ENCODE measurements around the gene ZNF124.

The ZNF124 gene

DNA sequence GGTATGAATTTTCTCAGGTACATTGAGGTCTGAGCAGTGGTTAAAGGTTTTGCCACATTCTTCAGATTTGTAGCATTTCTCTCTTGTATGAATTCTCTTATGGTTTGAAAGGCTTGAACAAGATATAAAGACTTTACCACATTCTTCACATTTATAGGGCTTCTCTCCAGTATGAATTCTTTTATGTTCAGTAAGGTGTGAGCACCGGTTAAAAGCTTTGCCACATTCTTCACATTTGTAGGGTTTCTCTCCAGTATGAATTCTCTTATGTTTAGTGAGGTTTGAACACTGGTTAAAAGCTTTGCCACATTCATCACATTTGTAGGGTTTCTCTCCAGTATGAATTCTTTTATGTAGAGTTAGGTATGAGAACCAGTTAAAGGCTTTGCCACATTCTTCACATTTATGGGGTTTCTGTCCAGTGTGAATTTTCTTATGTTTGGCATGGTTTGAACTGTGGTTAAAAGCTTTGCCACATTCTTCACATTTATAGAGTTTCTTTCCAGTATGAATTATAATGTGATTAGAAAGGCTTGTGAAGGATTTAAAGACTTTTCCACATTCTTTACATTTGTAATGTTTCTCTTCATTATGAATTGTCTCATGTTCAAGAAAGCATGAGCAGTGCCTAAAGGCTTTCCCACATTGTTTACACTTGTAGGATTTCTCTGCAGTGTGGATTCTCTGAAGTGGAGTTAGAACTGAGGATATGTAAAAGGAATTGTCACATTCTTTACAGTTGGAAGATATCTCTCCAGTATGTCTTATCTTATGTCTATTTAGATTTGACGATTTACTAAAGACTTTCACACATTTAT is 18.4 kb upstream of the ZNF124 start:
- TF ChIP-seq, protein P1, sequence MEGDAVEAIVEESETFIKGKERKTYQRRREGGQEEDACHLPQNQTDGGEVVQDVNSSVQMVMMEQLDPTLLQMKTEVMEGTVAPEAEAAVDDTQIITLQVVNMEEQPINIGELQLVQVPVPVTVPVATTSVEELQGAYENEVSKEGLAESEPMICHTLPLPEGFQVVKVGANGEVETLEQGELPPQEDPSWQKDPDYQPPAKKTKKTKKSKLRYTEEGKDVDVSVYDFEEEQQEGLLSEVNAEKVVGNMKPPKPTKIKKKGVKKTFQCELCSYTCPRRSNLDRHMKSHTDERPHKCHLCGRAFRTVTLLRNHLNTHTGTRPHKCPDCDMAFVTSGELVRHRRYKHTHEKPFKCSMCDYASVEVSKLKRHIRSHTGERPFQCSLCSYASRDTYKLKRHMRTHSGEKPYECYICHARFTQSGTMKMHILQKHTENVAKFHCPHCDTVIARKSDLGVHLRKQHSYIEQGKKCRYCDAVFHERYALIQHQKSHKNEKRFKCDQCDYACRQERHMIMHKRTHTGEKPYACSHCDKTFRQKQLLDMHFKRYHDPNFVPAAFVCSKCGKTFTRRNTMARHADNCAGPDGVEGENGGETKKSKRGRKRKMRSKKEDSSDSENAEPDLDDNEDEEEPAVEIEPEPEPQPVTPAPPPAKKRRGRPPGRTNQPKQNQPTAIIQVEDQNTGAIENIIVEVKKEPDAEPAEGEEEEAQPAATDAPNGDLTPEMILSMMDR (IDR thresholded peaks at IDR 0.05; ENCODE audit: low read length, missing control alignments): no peak
- DNase-seq (ENCODE audit: low read depth): no peak
- H3K4me3 ChIP-seq (replicated peaks; ENCODE audit: low read depth, low read length): no peak overlapping the region

DNA sequence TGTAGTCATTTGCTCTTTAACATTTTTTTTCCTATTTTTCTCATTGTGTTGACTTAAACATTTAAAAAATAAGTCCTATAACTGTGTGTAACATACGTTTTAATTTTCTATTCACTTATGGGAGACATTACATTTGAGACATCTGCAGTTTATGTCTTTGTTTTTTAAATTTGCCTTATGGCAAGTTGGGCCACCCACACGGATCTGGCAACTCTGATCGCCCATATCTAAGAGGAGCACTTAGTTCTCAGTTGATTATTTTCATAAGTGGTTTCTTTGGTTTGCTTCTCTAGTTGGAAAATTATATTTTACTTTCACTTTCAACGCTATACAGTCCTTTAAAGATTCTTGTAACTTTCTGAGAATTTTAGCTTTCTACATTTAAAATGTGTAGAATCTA is 13.8 kb upstream of the ZNF124 start:
- no peak overlapping the region for H3K4me3 ChIP-seq (replicated peaks; ENCODE audit: low read depth, low read length)
- TF ChIP-seq, protein P1 (IDR thresholded peaks at IDR 0.05; ENCODE audit: low read length, missing control alignments): no peak

DNA sequence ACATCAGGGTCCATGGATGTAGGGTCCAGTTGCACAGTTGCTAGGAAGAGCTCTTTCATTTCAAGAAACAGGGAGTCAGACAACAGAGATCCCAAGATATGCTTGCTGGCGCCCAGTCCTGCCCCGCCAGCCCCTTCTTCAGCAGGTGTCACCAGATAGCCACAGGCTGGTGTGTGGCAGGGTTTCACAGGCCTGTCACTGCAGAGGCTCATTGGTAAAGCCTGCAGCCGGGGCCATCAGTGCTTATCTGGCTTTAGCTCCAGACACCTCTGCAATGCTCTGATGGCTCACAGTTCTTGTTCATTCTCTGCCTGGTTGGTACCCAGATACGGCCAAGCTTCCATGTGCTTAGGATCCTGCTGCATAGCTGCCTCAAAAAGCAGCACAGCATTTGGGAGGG is 12.4 kb upstream of the ZNF124 start:
- TF ChIP-seq, protein P1 (IDR thresholded peaks at IDR 0.05; ENCODE audit: low read length, missing control alignments): no peak
- no peak for DNase-seq (ENCODE audit: low read depth)

More for the DNA sequence above, 13.8 kb upstream of the ZNF124 start:
- no peak for DNase-seq (ENCODE audit: low read depth)

DNA sequence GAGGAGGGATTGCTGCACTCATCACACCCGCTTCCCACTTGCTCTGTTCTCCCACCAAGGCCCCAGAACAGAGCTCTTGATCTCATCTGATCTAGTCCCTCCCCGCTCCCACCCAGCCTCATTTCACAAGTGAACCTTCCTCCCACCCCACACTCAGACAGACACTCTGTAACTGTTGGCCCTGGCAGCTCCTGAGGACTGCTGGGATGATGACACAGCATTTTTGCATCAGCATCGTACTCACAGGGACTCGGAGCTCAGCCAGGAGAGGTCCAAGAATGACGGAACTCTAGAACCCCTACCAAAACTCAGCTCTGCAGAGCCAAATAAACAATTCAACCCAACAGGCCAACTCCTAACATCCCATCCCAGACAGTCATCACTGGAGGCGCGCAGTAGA is 11.2 kb upstream of the ZNF124 start:
- DNase-seq (ENCODE audit: low read depth): no peak
- H3K4me3 ChIP-seq (replicated peaks; ENCODE audit: low read depth, low read length): no peak overlapping the region
- TF ChIP-seq, protein P1 (IDR thresholded peaks at IDR 0.05; ENCODE audit: low read length, missing control alignments): no peak

More for the DNA sequence above, 12.4 kb upstream of the ZNF124 start:
- no peak overlapping the region for H3K4me3 ChIP-seq (replicated peaks; ENCODE audit: low read depth, low read length)

DNA sequence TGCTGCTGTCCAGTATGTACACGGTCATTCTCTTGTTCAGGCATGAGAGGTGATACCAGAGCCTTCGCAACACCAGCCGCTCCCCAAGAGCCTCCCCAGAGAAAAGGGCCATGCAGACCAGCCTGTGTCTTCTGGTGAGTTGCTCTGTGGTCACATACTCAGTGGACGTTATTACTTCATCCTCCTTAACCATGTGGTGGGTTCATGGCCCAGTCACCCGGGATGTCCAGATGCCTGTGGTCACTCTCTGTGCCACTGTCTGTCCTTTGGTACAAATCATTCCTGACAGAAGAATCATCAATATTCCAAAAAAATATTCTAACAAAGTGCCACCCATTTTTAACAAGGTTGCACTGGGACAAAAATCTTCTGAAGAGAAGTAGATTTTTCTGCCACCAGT is 8.8 kb upstream of the ZNF124 start:
- no peak overlapping the region for H3K4me3 ChIP-seq (replicated peaks; ENCODE audit: low read depth, low read length)
- no peak for DNase-seq (ENCODE audit: low read depth)
- TF ChIP-seq, protein P1 (IDR thresholded peaks at IDR 0.05; ENCODE audit: low read length, missing control alignments): no peak

DNA sequence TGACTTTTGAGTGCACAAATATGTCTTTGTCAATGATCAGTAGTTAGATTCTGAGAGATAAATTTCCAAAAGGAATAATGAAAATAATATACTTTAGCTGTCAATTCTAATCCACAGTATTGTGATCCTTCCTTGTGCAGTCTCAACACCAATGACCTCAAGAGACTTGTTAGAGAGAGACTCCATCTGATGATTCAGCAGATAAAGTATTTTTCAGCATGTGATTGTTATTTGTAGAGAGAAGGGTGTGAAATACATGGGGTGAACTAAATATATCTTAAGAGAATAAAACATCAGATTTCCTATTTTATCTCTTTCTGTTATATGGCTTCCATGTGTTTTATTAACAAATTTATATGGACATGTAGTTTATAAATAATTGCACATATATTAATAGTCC is 5.9 kb upstream of the ZNF124 start:
- H3K4me3 ChIP-seq (replicated peaks; ENCODE audit: low read depth, low read length): no peak overlapping the region
- no peak for DNase-seq (ENCODE audit: low read depth)
- TF ChIP-seq, protein P1 (IDR thresholded peaks at IDR 0.05; ENCODE audit: low read length, missing control alignments): no peak

DNA sequence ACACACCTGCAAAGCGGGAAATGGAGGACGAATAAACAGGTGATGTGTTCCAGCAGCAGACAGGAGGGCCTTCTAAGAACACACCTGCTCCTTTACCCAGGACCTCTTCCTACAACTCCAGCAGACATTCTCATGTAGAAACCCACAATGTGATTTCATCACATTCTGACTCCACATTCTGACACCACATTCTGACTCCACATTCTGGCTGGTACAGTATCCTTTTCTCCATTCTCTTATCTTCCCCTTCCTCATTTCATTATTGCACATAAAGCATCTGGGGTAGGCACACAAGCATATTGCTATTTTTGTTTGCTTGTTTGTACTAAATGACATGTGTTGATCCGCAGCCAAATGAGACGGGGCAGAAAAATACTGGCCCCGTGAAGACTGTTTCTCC is 3.6 kb upstream of the ZNF124 start:
- DNase-seq (ENCODE audit: low read depth): no peak
- TF ChIP-seq, protein P1 (IDR thresholded peaks at IDR 0.05; ENCODE audit: low read length, missing control alignments): no peak

More for the DNA sequence above, 3.6 kb upstream of the ZNF124 start:
- H3K4me3 ChIP-seq (replicated peaks; ENCODE audit: low read depth, low read length): no peak overlapping the region

Measured in fibroblast of pulmonary artery (primary cell).